ENCODE data around the gene IGFBP7.

Gene IGFBP7

DNA sequence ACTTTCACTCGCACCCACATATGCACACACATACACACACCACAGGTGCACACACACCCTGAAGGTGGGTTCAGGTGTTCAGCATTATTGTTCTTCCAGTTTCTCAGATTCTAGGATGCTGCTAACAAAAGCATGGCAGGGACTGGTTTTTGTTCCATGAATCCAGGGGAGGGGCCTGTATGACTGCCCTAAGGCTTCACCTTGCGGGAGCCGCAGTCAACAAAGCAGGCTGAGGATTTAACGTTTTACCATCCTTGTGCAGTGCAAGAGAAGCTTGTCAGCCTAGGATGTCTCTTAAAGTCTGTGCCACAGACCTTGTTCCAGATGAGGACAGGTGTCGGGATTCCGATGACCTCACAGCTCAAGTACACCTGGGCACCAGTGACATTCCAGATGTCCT lies 69.7 kb downstream of the IGFBP7 start:
- DNase-seq (ENCODE audit: low read depth in 2 of 2): no peak

- DNase-seq (ENCODE audit: low read depth in 2 of 2): no peak
These were observed 70.8 kb downstream of the IGFBP7 start for GRCh38 chr4:57039345-57039744.

GRCh38 chr4:57037982-57038604 lies 72.1 kb downstream of the IGFBP7 start:
- DNase-seq (ENCODE audit: low read depth in 2 of 2): no peak

DNA sequence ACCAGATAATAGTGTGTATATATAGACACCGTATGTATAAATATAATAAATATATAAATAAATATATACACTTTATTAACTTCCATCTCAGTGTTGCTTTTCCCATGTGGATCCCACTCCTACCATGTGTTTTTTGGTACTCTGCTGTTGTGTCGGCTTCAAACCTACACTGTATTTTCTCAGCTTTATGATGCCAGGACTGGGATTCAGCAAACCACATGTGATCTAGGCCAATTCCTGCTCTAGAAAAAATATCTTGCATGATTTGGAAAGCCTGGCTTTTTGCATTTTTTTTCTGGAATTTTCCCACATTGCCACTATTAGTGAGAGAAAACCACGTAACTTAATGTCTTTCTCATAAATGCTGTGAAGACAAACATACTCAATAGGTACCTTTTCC lies 75.7 kb downstream of the IGFBP7 start:
- DNase-seq (ENCODE audit: low read depth in 2 of 2): no peak

DNA sequence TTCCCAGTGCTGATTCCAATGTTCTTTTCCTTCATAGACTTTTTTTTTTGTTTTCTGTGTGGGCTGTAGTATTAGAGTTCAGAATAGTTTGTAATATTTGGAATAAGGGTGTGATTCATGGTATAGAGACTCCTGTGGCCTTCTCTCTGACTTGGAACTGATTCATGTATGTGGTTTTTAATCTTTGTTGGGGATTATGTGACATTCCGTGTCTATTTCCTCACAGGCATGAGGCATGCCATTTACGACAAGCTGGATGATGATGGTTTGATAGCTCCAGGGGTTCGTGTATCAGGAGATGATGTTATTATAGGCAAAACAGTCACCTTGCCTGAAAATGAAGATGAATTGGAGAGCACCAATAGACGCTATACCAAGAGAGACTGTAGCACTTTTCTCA lies 87.1 kb downstream of the IGFBP7 start:
- DNase-seq (ENCODE audit: low read depth in 2 of 2): no peak

- DNase-seq (ENCODE audit: low read depth in 2 of 2): no peak
These were observed 89.6 kb downstream of the IGFBP7 start for GRCh38 chr4:57020467-57021101.

DNA sequence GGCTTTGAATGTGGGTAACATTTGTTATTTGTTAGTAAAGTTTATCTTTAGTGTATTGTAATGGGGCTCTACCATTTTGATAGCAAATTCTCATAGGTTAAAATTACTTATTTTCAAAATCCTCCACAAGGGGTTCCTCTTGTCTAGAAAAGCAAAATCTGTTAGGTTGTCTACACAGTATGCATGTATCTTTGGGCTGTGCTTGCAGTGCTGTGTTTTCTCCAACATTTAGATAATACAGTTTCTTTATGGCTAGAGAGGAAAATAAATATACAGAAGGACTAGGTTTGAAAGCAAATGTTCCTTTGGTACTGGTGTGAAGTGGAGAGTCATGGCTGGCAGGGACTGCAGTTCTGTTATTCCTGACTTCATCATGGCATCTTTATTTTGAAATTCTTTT lies 91.2 kb downstream of the IGFBP7 start:
- DNase-seq (ENCODE audit: low read depth in 2 of 2): no peak

- no peak for DNase-seq (ENCODE audit: low read depth in 2 of 2)
These were observed 96.6 kb downstream of the IGFBP7 start for GRCh38 chr4:57013543-57014120.

DNA sequence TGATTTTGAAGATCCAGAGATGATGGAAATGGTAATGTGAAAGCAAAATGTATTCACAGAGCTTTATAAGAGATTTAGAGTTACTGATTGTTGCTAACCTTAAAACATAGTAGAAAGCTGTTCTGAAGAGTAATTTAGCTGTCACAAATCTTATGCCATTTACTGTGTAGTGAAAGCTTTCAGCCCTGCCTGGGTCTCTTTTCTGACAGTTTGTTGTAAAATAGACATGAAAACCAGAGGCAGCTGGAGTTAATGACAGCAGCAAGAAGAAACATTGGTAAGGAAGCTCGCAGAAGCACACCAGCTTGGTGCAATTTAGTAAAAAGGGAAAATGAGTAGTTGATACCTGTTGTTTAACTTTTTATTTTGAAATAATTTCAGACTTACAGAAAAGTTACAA lies 110.4 kb downstream of the IGFBP7 start:
- no peak for DNase-seq (ENCODE audit: low read depth in 2 of 2)

DNA sequence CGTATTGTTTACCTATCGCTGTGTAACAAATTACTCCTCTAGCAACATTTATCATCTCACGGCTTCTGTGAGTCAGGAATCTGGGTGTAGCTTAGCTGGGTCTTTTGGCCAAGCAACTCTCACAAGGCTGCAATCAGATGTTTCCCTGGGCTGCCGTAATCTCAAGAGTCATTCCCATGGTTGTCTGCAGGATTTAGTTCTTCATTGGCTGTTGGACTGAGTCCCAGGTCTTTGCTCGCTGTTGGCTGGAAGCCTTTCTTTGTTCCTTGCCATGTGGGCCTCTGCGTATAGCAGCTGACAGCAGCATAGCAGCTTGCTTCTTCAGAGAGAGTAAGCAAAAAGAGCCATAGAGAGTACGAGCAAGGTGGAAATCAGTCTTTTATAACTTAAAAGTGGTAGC lies 114.7 kb downstream of the IGFBP7 start:
- DNase-seq (ENCODE audit: low read depth in 2 of 2): no peak

DNA sequence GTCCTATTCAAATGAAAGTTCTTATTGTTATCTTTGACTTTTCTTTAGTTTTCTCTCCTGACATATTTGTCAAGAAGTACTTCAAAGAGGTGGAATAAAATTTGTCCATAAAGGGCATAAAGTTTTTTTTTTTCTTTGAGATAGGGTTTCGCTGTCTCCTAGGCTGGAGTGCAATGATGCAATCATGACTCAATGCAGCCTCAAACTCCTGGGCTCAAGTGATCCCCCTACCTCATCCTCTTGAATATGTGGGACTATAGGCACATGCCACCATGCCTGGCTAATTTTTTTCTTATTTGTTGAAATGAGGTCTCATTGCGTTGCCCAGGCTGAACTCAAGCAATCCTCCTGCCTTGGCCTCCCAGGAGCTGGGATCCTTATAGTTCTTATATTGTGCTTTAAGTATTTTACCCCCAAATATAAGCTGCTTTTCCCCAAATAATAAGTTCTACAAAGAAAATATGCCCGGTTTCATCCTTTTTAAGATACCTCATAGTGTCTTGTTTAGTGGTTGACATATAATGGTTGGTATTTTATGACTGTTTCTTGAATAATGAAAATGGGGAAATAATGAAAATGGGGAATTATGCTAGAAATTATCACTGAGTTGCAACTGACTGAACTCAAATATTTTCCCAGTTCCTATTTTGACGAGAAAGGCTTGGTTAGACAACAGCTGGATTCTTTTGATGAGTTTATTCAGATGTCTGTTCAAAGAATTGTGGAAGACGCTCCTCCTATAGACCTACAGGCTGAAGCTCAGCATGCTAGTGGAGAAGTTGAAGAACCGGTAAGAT lies 119.9 kb downstream of the IGFBP7 start:
- no peak for DNase-seq (ENCODE audit: low read depth in 2 of 2)

DNA sequence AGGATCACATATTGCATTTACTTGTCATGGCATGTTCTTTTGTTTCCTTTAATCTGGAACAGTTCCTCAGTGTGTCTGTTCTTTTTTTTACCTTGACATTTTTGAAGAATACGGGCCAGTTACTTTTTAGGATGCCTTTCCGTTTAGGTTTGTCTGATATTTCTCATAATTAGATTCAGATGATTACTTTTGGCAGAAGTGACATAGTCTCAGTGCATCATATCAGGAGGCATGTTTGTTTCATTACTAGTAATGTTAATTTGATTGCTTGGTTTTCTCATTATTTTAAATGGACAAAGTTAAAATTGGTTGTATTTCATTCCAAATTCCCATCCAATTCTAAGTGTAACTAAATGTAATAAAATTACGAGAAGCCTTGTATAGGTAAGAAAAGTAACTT lies 123.2 kb downstream of the IGFBP7 start:
- no peak for DNase-seq (ENCODE audit: low read depth in 2 of 2)

DNA sequence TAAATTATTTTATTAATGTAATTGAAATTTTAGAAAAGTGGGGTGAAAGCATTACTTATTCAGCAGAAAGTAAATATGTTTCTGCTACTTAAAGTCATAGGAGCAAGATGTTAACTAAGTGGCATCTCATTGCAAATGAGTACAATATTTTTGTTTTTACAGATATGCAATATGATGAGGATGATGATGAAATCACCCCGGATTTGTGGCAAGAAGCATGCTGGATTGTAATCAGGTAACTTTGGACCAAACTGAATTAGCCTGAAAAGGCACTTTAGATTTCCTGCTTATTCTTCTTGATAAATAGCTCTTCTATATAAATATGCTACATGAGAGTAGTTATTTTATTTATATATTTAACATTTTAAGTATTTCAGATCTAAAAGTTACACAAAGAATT lies 124.0 kb downstream of the IGFBP7 start:
- no peak for DNase-seq (ENCODE audit: low read depth in 2 of 2)

DNA sequence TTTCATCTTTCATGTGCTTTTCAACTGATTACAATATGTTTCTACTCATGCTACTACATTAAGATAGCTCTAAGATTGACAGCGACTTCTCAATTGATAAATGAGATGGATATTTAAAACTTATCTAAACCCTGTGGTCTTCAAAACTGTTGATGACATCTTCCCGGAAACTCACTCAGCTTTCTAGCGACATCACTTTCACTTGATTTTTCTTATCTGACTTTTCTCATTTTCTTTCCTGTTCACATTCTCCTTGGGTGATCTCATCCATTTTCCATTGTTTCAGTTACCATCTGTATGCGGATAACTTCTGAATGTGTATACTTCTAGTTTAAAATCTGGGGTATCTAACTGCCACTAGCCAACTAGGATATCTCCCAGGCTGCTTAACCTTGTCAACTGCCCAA lies 128.4 kb downstream of the IGFBP7 start:
- DNase-seq (ENCODE audit: low read depth in 2 of 2): no peak

Measured in stimulated activated CD8-positive, alpha-beta memory T cell treated with anti-CD3 and anti-CD28 coated beads, Interleukin-15, amount 100 ng/mL, for 48 hours (primary cell).